ENCODE data around the gene TBX20.

- TF ChIP-seq CTCF (IDR thresholded peaks at IDR 0.05; ENCODE audit: low read depth, low read length, missing input control) (no peak), TAF1 (conservative IDR thresholded peaks at IDR 0.05) (no peak), RXRA (IDR thresholded peaks at IDR 0.05) (no peak), FOXA1 (IDR thresholded peaks at IDR 0.05) (no peak), REST (IDR thresholded peaks at IDR 0.05) (no peak), RAD21 (IDR thresholded peaks at IDR 0.05) (no peak), JUND (IDR thresholded peaks at IDR 0.05) (no peak), YY1 (IDR thresholded peaks at IDR 0.05) (no peak), SP1 (IDR thresholded peaks at IDR 0.05) (no peak), ZBTB33 (IDR thresholded peaks at IDR 0.05) (no peak)
Observed at GRCh38 chr7:35272246-35272645, 18.3 kb upstream of the TBX20 start.

Data from liver (tissue), 3 donors.